Fibroblast of lung (primary cell): ENCODE measurements around the gene OR10D3. TPM values are rescaled to one million over a fixed set of nuclear protein-coding genes. Genes with fewer than 3 reads are reported as not detected.

Experiments used
- DNase-seq, 2 donors: peaks; one replicate each; pipeline versions ENCODE4 v3.0.0 to v3.0.0-alpha.2; 2010; ENCODE audit warnings: low read depth in 2 of 2
- H2AFZ ChIP-seq: 2 replicates; pipeline ENCODE4 v1.5.1; 2012; ENCODE audit warnings: low read length, control low read depth, inconsistent platforms
- H3K27ac ChIP-seq: 2 replicates; pipeline ENCODE4 v1.5.1; 2011; ENCODE audit warnings: low read length, control low read depth; ENCODE audit not compliant: insufficient read depth
- H3K27me3 ChIP-seq: 2 replicates; pipeline ENCODE4 v1.5.1; 2011; ENCODE audit warnings: mild to moderate bottlenecking, low read length; ENCODE audit not compliant: control insufficient read depth, insufficient read depth
- H3K36me3 ChIP-seq: 2 replicates; pipeline ENCODE4 v1.5.1; 2011; ENCODE audit warnings: low read length; ENCODE audit not compliant: control insufficient read depth, insufficient read depth
- H3K4me1 ChIP-seq: 2 replicates; pipeline ENCODE4 v1.5.1; 2011; ENCODE audit warnings: low read length; ENCODE audit not compliant: control insufficient read depth, insufficient read depth; ENCODE audit errors: extremely low read depth
- H3K4me2 ChIP-seq: 2 replicates; pipeline ENCODE4 v1.5.1; 2011; ENCODE audit warnings: low read length, control low read depth; ENCODE audit not compliant: insufficient read depth; ENCODE audit errors: extremely low read depth
- H3K4me3 ChIP-seq, 4 experiments: fragments of 200-600 bp in 1 of 4; sonication (generic) in 1 of 4; replicated peaks in 1 of 4; 2 replicates each; pipeline ENCODE4 v1.5.1; 2011 to 2016; ENCODE audit warnings: low read length in 4 of 4, low read depth in 3 of 4, mild to moderate bottlenecking in 3 of 4, control low read depth in 2 of 4, inconsistent platforms in 1 of 4, mixed read lengths in 1 of 4; ENCODE audit not compliant: insufficient read depth in 1 of 4; ENCODE audit errors: control extremely low read depth in 1 of 4
- H3K79me2 ChIP-seq: 2 replicates; pipeline ENCODE4 v1.5.1; 2012; ENCODE audit warnings: mild to moderate bottlenecking, low read length, inconsistent platforms; ENCODE audit not compliant: control insufficient read depth, insufficient read depth
- H3K9ac ChIP-seq: 2 replicates; pipeline ENCODE4 v1.5.1; 2011; ENCODE audit warnings: mild to moderate bottlenecking, low read length, control low read depth; ENCODE audit not compliant: insufficient read depth
- H3K9me3 ChIP-seq: 2 replicates; pipeline ENCODE4 v1.5.1; 2012; ENCODE audit warnings: low read depth, low read length; ENCODE audit not compliant: control insufficient read depth, insufficient read depth
- H4K20me1 ChIP-seq: 2 replicates; pipeline ENCODE4 v1.5.1; 2011; ENCODE audit warnings: low read length; ENCODE audit not compliant: control insufficient read depth, insufficient read depth; ENCODE audit errors: extremely low read depth
- EZH2 ChIP-seq: IDR thresholded peaks from 2 replicates; pipeline ENCODE4 v1.5.1; 2012; ENCODE audit warnings: low read length, control low read depth, mild to moderate bottlenecking; ENCODE audit errors: missing control alignments
- polyA plus RNA-seq, 2 donors: library from polyadenylated mRNA; depleted of rRNA in 1 of 2; stranded (reverse) in 1 of 2; unstranded in 1 of 2; fragments of >200 nt; gene quantifications; 2 replicates each; pipeline ENCODE4 v1.2.1, GENCODE V29; 2011 to 2012; ENCODE audit warnings: missing spikeins in 1 of 2
- total RNA-seq: library from RNA; depleted of rRNA; stranded (reverse); fragments of >200 nt; gene quantifications from 2 replicates; pipeline ENCODE4 v1.2.1, GENCODE V29; 2014
- TF ChIP-seq, protein P1 (sequence below), 2 donors: IDR thresholded peaks in 1 of 2; conservative IDR thresholded peaks in 1 of 2; 1 replicate in 1 of 2; 2 replicates in 1 of 2; pipeline ENCODE4 v1.5.1; 2011 to 2012; ENCODE audit warnings: low read length in 2 of 2, control low read depth in 1 of 2, inconsistent platforms in 1 of 2, low read depth in 1 of 2, mild to moderate bottlenecking in 1 of 2

Gene OR10D3
- total and polyA plus RNA-seq, 2 donors (not counting 1 experiment from before 2014, with no cell fraction given), result not detected

DNA sequence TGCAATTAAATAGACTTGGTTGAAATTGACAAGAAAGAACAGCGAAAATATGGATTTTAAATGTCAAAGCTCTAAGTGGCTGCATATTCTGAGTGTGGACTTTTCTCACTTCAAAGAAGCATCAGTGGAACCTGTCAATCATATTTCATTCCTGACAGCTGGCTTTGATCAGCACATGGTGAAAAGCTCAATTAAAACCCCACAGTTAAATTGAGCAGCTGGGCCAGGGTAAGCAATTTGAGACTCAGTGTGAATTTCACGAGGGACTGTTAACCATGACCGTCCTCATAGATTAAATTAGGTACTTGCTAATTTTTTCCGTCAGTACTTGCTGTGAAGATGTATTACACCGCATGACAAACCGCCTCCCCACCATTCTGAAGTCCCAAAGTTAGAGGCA, 11.0 kb upstream of the OR10D3 start:
- TF ChIP-seq, protein P1, sequence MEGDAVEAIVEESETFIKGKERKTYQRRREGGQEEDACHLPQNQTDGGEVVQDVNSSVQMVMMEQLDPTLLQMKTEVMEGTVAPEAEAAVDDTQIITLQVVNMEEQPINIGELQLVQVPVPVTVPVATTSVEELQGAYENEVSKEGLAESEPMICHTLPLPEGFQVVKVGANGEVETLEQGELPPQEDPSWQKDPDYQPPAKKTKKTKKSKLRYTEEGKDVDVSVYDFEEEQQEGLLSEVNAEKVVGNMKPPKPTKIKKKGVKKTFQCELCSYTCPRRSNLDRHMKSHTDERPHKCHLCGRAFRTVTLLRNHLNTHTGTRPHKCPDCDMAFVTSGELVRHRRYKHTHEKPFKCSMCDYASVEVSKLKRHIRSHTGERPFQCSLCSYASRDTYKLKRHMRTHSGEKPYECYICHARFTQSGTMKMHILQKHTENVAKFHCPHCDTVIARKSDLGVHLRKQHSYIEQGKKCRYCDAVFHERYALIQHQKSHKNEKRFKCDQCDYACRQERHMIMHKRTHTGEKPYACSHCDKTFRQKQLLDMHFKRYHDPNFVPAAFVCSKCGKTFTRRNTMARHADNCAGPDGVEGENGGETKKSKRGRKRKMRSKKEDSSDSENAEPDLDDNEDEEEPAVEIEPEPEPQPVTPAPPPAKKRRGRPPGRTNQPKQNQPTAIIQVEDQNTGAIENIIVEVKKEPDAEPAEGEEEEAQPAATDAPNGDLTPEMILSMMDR (conservative IDR thresholded peaks at IDR 0.05 in 1 of 2, IDR thresholded peaks at IDR 0.05 in 1 of 2; ENCODE audit: low read depth in 1 of 2, low read length in 2 of 2), result no peak
- no peak for TF ChIP-seq EZH2

DNA sequence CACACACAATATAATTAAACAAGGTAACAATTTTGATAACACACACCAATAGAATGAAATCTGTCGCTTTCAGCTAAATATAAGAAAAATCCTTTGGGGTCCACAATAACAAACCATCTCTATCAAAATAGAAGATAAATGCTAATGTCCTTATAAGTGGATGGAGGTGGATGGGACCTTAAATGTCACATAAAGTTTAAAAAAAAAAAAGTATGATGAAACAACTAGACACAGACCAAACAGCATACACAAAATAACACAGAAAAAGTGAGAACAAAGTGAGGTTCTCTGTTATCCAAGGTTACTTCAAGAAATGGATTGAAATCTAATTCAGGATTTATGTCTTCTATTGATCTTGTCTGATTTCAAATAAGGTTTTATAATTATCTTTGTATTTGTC, 10.5 kb upstream of the OR10D3 start:
- DNase-seq, result no peak
- H3K9me3 ChIP-seq, result no peaks in the 10 kb centered on the region
- no peaks in the 10 kb centered on the region for H4K20me1 ChIP-seq
- H3K79me2 ChIP-seq, result no peaks in the 10 kb centered on the region
- H3K27ac ChIP-seq, result no peak overlapping the region
- H3K27me3 ChIP-seq, result no peaks in the 10 kb centered on the region
- H3K4me2 ChIP-seq, result no peak overlapping the region
- H3K36me3 ChIP-seq, result no peaks in the 10 kb centered on the region
- H2AFZ ChIP-seq, result no peak overlapping the region
- H3K4me1 ChIP-seq, result no peaks in the 10 kb centered on the region
- H3K9ac ChIP-seq, result no peak overlapping the region
- TF ChIP-seq, protein P1 (conservative IDR thresholded peaks at IDR 0.05 in 1 of 2, IDR thresholded peaks at IDR 0.05 in 1 of 2; ENCODE audit: low read depth in 1 of 2, low read length in 2 of 2), result no peak
- TF ChIP-seq EZH2, result no peak
- no peak overlapping the region for H3K4me3 ChIP-seq

More for the DNA sequence above, 11.0 kb upstream of the OR10D3 start:
- no peaks in the 10 kb centered on the region for H4K20me1 ChIP-seq
- no peak overlapping the region for H3K27ac ChIP-seq
- H3K79me2 ChIP-seq, result no peaks in the 10 kb centered on the region
- no peaks in the 10 kb centered on the region for H3K9me3 ChIP-seq
- H3K4me1 ChIP-seq, result no peaks in the 10 kb centered on the region
- no peak overlapping the region for H3K4me3 ChIP-seq
- H2AFZ ChIP-seq, result no peak overlapping the region
- no peaks in the 10 kb centered on the region for H3K27me3 ChIP-seq
- no peak for DNase-seq
- no peak overlapping the region for H3K9ac ChIP-seq
- no peaks in the 10 kb centered on the region for H3K36me3 ChIP-seq
- H3K4me2 ChIP-seq, result no peak overlapping the region

DNA sequence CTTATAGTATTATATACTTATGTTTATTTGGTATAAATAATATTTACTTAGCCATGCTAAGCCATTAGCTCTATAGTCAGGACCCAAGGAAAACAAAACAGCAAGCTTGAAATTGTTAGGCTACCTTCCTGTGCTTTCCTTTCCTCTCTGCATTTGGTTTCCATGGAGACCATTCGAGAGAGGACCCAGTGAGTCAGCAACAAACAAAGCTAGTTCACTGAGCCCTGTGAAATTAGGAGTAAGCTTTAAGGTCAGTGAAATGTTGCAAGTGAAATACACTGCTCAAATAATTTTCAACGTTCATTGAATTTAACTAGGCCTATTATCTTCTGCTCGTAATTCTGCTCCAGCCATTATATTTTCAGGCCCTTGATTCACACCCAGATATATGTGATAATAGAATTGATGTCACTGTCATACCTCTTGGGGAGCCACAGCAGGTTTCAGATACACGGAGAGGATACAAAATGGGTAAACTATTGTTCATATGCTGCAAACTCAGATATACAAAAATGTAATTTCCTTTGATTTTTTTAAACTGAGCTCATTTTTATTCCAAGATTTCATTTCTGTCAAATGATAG, 9.1 kb upstream of the OR10D3 start:
- no peak overlapping the region for H3K4me3 ChIP-seq
- DNase-seq, result peak; percentile 76 to 82
- TF ChIP-seq, protein P1 (conservative IDR thresholded peaks at IDR 0.05 in 1 of 2, IDR thresholded peaks at IDR 0.05 in 1 of 2; ENCODE audit: low read depth in 1 of 2, low read length in 2 of 2), result no peak
- TF ChIP-seq EZH2, result no peak
- H3K9ac ChIP-seq, result no peak overlapping the region
- no peaks in the 10 kb centered on the region for H3K36me3 ChIP-seq
- H2AFZ ChIP-seq, result no peak overlapping the region
- no peak overlapping the region for H3K4me2 ChIP-seq
- H4K20me1 ChIP-seq, result no peaks in the 10 kb centered on the region
- no peak overlapping the region for H3K27ac ChIP-seq
- H3K27me3 ChIP-seq, result no peaks in the 10 kb centered on the region
- H3K9me3 ChIP-seq, result no peaks in the 10 kb centered on the region
- no peaks in the 10 kb centered on the region for H3K79me2 ChIP-seq
- no peaks in the 10 kb centered on the region for H3K4me1 ChIP-seq
